ENCODE results near the gene TMEM259.

- TF ChIP-seq CTCF (IDR thresholded peaks at IDR 0.05), result no peak
- no peak for TF ChIP-seq EZH2 (IDR thresholded peaks at IDR 0.05)
These were observed 17.6 kb downstream of the TMEM259 start for GRCh38 chr19:1003283-1003682.

All from neural progenitor cell (in vitro differentiated cells).